HepG2 (cell line): ENCODE results near the gene C1D. TPM values are rescaled to one million over a fixed set of nuclear protein-coding genes. Genes with fewer than 3 reads are reported as not detected.
A peak's percentile ranks its signal among the peaks of the same experiment; 100 is the strongest.
"Not testable (repeated sequence)": the region's sequence is repeated elsewhere in the genome, so short reads cannot be mapped to it uniquely, and the experiment has no call there.

Source experiments
- BRD4 ChIP-seq: sonication (generic); formaldehyde crosslinking; IDR thresholded peaks from 2 replicates; pipeline ENCODE4 v1.4.0; 2020; ENCODE audit warnings: missing genetic modification reagents
- FOXA1 ChIP-seq, 2 experiments: fragments of 450-650 bp in 1 of 2; sonication (generic) in 1 of 2; formaldehyde crosslinking in 1 of 2; IDR thresholded peaks; 2 replicates each; pipeline versions ENCODE4 v1.4.0 to v1.6.1; 2016 to 2020; ENCODE audit warnings: missing genetic modification reagents in 1 of 2
- HDAC1 ChIP-seq: sonication (generic); formaldehyde crosslinking; IDR thresholded peaks from 2 replicates; pipeline ENCODE4 v1.5.1; 2020; ENCODE audit warnings: mild to moderate bottlenecking, missing genetic modification reagents
- HMGXB4 ChIP-seq, 2 experiments: sonication (generic) in 1 of 2; formaldehyde crosslinking in 1 of 2; IDR thresholded peaks; 2 replicates each; pipeline versions ENCODE4 v1.4.0 to v1.6.1; 2018 to 2020; ENCODE audit warnings: missing genetic modification reagents in 2 of 2, borderline replicate concordance in 1 of 2, low read depth in 1 of 2, mild to moderate bottlenecking in 1 of 2, missing biosample characterization in 1 of 2
- HOXA5 ChIP-seq: sonication (generic); formaldehyde crosslinking; IDR thresholded peaks from 2 replicates; pipeline ENCODE4 v1.4.0; 2020; ENCODE audit warnings: missing genetic modification reagents
- HOXD1 ChIP-seq: sonication (generic); formaldehyde crosslinking; IDR thresholded peaks from 2 replicates; pipeline ENCODE4 v1.5.0; 2020; ENCODE audit warnings: missing genetic modification reagents
- KAT8 ChIP-seq: IDR thresholded peaks from 2 replicates; pipeline ENCODE4 v1.6.1; 2016; ENCODE audit warnings: missing genetic modification reagents, missing compliant biosample characterization
- KDM2A ChIP-seq: sonication (generic); formaldehyde crosslinking; IDR thresholded peaks from 2 replicates; pipeline ENCODE4 v1.4.0; 2020; ENCODE audit warnings: low read depth, missing genetic modification reagents, borderline replicate concordance
- MAZ ChIP-seq, 2 experiments: sonication (generic) in 1 of 2; formaldehyde crosslinking in 1 of 2; IDR thresholded peaks; 2 replicates each; pipeline versions ENCODE4 v1.5.0 to v1.6.1; 2012 to 2020; ENCODE audit warnings: low read depth in 2 of 2, mild to moderate bottlenecking in 2 of 2, borderline replicate concordance in 1 of 2, improper control_type of control experiment in 1 of 2, low read length in 1 of 2, missing genetic modification reagents in 1 of 2, moderate library complexity in 1 of 2
- MED1 ChIP-seq: sonication (generic); formaldehyde crosslinking; IDR thresholded peaks from 2 replicates; pipeline ENCODE4 v1.4.0; 2020; ENCODE audit warnings: missing genetic modification reagents
- MTA1 ChIP-seq: sonication (generic); formaldehyde crosslinking; IDR thresholded peaks from 2 replicates; pipeline ENCODE4 v1.4.0; 2020; ENCODE audit warnings: missing genetic modification reagents, mild to moderate bottlenecking, borderline replicate concordance
- ZNF317 ChIP-seq: sonication (generic); formaldehyde crosslinking; IDR thresholded peaks from 2 replicates; pipeline ENCODE4 v1.5.0; 2020; ENCODE audit warnings: mild to moderate bottlenecking, missing genetic modification reagents
- ZNF749 ChIP-seq: sonication (generic); formaldehyde crosslinking; IDR thresholded peaks from 2 replicates; pipeline ENCODE4 v1.8.0; 2022; ENCODE audit warnings: mild to moderate bottlenecking, missing genetic modification reagents, moderate library complexity, borderline replicate concordance
- polyA plus RNA-seq, 8 experiments: library from polyadenylated mRNA; depleted of rRNA in 3 of 8; stranded (reverse) in 7 of 8; unstranded in 1 of 8; fragments of >200 nt; fragmentation: Illumina TruSeq in 4 of 8; extraction: Trizol in 4 of 8; gene quantifications; 2 replicates each; pipeline versions ENCODE4 v1.2.1 to v1.2.3, GENCODE V29; 2011 to 2016; ENCODE audit warnings: low read depth in 4 of 8, missing spikeins in 1 of 8, mixed read lengths in 1 of 8; ENCODE audit not compliant: insufficient read depth in 1 of 8
- total RNA-seq, 5 experiments: library from RNA; depleted of rRNA; stranded (reverse); fragments of >200 nt; fragmentation: Illumina TruSeq; extraction: Trizol; gene quantifications; 2 replicates each; pipeline ENCODE4 v1.2.3, GENCODE V29; 2016; ENCODE audit warnings: low read depth in 1 of 5
- TF ChIP-seq, protein P1 (sequence below): sonication (generic); formaldehyde crosslinking; IDR thresholded peaks from 2 replicates; pipeline ENCODE4 v1.5.0; 2020; ENCODE audit warnings: mild to moderate bottlenecking, missing genetic modification reagents
- TF ChIP-seq, protein P2 (sequence below): sonication (generic); formaldehyde crosslinking; IDR thresholded peaks from 2 replicates; pipeline ENCODE4 v1.9.0; 2022; ENCODE audit warnings: missing genetic modification reagents, mild to moderate bottlenecking, borderline replicate concordance
- TF ChIP-seq, protein P3 (sequence below): sonication (generic); formaldehyde crosslinking; IDR thresholded peaks from 2 replicates; pipeline ENCODE4 v1.4.0; 2020; ENCODE audit warnings: mild to moderate bottlenecking, missing genetic modification reagents

C1D gene
- total and polyA plus RNA-seq, 2 of the 13 experiments (the other 11 are each of a cell fraction or from before 2014, with no cell fraction given): 38.1 to 43.5 TPM

DNA sequence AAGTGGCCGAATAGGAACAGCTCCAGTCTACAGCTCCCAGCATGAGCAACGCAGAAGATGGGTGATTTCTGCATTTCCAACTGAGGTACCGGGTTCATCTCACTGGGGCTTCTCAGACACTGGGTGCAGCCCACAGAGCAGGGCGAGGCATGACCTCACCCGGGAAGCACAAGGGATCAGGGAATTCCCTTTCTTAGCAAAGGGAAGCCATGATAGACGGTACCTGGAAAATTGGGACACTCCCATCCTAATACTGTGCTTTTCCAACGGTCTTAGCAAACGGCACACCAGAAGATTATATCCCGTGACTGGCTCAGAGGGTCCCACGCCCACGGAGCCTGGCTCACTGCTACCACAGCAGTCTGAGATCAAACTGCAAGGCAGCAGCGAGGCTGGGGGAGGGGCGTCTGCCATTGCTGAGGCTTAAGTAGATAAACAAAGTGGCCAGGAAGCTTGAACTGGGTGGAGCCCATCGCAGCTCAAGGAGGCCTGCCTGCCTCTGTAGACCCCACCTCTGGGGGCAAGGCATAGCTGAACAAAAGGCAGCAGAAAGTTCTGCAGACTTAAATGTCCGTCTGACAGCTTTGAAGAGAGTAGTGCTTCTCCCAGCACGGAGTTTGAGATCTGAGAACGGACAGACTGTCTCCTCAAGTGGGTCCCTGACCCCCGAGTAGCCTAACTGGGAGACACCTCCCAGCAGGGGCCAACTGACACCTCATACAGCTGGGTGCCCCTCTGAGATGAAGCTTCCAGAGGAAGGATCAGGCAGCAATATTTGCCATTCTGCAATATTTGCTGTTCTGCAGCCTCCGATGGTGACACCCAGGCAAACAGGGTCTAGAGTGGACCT is 1.2 kb upstream of the C1D start (continued):
- 0 out of 2 replicates have a peak, but pooled peaks have one; percentile 27 for TF ChIP-seq ZNF317 (CRISPR knock-in tag)
- TF ChIP-seq FOXA1 (IDR thresholded peaks at IDR 0.05); MAZ (IDR thresholded peaks at IDR 0.05; ENCODE audit: borderline replicate concordance, low read depth, low read length): not testable (repeated sequence)
- 0 out of 2 replicates have a peak, but pooled peaks have one; percentile 9 for TF ChIP-seq FOXA1 (CRISPR knock-in tag; IDR thresholded peaks at IDR 0.05)
- TF ChIP-seq KDM2A (CRISPR knock-in tag): peak; percentile 61; the same call in 1 of the 2 replicates
- peak; percentile 38; the same call in 1 of the 2 replicates for TF ChIP-seq HDAC1
- TF ChIP-seq MED1 (CRISPR knock-in tag): peak; percentile 21; the same call in 1 of the 2 replicates
- TF ChIP-seq, protein P1, sequence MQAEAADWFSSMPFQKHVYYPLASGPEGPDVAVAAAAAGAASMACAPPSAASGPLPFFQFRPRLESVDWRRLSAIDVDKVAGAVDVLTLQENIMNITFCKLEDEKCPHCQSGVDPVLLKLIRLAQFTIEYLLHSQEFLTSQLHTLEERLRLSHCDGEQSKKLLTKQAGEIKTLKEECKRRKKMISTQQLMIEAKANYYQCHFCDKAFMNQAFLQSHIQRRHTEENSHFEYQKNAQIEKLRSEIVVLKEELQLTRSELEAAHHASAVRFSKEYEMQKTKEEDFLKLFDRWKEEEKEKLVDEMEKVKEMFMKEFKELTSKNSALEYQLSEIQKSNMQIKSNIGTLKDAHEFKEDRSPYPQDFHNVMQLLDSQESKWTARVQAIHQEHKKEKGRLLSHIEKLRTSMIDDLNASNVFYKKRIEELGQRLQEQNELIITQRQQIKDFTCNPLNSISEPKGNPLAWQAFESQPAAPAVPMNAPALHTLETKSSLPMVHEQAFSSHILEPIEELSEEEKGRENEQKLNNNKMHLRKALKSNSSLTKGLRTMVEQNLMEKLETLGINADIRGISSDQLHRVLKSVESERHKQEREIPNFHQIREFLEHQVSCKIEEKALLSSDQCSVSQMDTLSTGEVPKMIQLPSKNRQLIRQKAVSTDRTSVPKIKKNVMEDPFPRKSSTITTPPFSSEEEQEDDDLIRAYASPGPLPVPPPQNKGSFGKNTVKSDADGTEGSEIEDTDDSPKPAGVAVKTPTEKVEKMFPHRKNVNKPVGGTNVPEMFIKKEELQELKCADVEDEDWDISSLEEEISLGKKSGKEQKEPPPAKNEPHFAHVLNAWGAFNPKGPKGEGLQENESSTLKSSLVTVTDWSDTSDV (CRISPR knock-in tag): 0 out of 2 replicates have a peak, but pooled peaks have one; percentile 60
- TF ChIP-seq BRD4 (CRISPR knock-in tag): peak; percentile 51; the same call in 1 of the 2 replicates
- TF ChIP-seq MAZ (CRISPR knock-in tag; IDR thresholded peaks at IDR 0.05; ENCODE audit: low read depth): 0 out of 2 replicates have a peak, but pooled peaks have one; percentile 14
- 0 out of 2 replicates have a peak, but pooled peaks have one; percentile 25 for TF ChIP-seq HOXA5 (CRISPR knock-in tag)
- TF ChIP-seq ZNF749 (CRISPR knock-in tag): 0 out of 2 replicates have a peak, but pooled peaks have one; percentile 25
- TF ChIP-seq HMGXB4 (CRISPR knock-in tag; IDR thresholded peaks at IDR 0.05; ENCODE audit: borderline replicate concordance in 1 of 2, low read depth in 1 of 2): peak; percentile 15 to 36; a peak in 1 of 4 replicates
- peak; percentile 70 for TF ChIP-seq KAT8 (CRISPR knock-in tag)
- TF ChIP-seq, protein P2, sequence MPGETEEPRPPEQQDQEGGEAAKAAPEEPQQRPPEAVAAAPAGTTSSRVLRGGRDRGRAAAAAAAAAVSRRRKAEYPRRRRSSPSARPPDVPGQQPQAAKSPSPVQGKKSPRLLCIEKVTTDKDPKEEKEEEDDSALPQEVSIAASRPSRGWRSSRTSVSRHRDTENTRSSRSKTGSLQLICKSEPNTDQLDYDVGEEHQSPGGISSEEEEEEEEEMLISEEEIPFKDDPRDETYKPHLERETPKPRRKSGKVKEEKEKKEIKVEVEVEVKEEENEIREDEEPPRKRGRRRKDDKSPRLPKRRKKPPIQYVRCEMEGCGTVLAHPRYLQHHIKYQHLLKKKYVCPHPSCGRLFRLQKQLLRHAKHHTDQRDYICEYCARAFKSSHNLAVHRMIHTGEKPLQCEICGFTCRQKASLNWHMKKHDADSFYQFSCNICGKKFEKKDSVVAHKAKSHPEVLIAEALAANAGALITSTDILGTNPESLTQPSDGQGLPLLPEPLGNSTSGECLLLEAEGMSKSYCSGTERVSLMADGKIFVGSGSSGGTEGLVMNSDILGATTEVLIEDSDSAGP (CRISPR knock-in tag): peak; percentile 61
- TF ChIP-seq, protein P3, sequence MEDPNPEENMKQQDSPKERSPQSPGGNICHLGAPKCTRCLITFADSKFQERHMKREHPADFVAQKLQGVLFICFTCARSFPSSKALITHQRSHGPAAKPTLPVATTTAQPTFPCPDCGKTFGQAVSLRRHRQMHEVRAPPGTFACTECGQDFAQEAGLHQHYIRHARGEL (CRISPR knock-in tag): 0 out of 2 replicates have a peak, but pooled peaks have one; percentile 46
- 0 out of 2 replicates have a peak, but pooled peaks have one; percentile 31 for TF ChIP-seq HOXD1
- peak; percentile 85; the same call in 1 of the 2 replicates for TF ChIP-seq MTA1
